ENCODE measurements around the gene PTPRN2. TPM values are rescaled to one million over a fixed set of nuclear protein-coding genes. Genes with fewer than 3 reads are reported as not detected.

Gene PTPRN2
- total and polyA plus RNA-seq, 9 of the 15 experiments (the other 6 are each of a cell fraction or from before 2014, with no cell fraction given) = not detected

- TF ChIP-seq CUX1 (CRISPR knock-in tag; IDR thresholded peaks at IDR 0.05) (no peak), ZBTB7A (IDR thresholded peaks at IDR 0.05; ENCODE audit: borderline replicate concordance, control insufficient read depth, low read depth, low read length) (no peak), NFYB (IDR thresholded peaks at IDR 0.05; ENCODE audit: extremely low read depth, insufficient read length) (no peak), BRF2 (IDR thresholded peaks at IDR 0.05; ENCODE audit: borderline replicate concordance, insufficient read depth, insufficient read length) (no peak), KDM1A (IDR thresholded peaks at IDR 0.05) (peak; percentile 64), ZBTB40 (IDR thresholded peaks at IDR 0.05) (no peak), ZBTB40 (CRISPR knock-in tag; IDR thresholded peaks at IDR 0.05) (no peak), CREBBP (IDR thresholded peaks at IDR 0.05; ENCODE audit: low read depth, low read length) (no peak), NRF1 (conservative IDR thresholded peaks at IDR 0.05 in 1 of 2, IDR thresholded peaks at IDR 0.05 in 1 of 2) (no peak), MEIS2 (IDR thresholded peaks at IDR 0.05; ENCODE audit: partially characterized antibody) (no peak), MCM5 (IDR thresholded peaks at IDR 0.05; ENCODE audit: low read depth) (no peak), ZNF699 (CRISPR knock-in tag; IDR thresholded peaks at IDR 0.05; ENCODE audit: insufficient replicate concordance) (no peak)
These were observed 621.1 kb downstream of the PTPRN2 start (continued) for GRCh38 chr7:157966490-157966889.
